ENCODE measurements around the gene KDELR3.

GRCh38 chr22:38467904-38468442, at the start of gene KDELR3:
- TF ChIP-seq POLR2A (IDR thresholded peaks at IDR 0.05; ENCODE audit: low read depth, low read length) (no peak), TAF1 (IDR thresholded peaks at IDR 0.05; ENCODE audit: low read depth, low read length) (no peak), POLR2AphosphoS5 (IDR thresholded peaks at IDR 0.05; ENCODE audit: low read depth, low read length) (no peak), POU2F2 (IDR thresholded peaks at IDR 0.05; ENCODE audit: low read depth, low read length) (no peak)
